HepG2 (cell line): ENCODE measurements around the gene HPS1. TPM values are rescaled to one million over a fixed set of nuclear protein-coding genes. Genes with fewer than 3 reads are reported as not detected.

Experiments used
- ATAC-seq: fragments of 200-7000 bp; cut with Tn5 transposase; 3 replicates; pipeline ENCODE4 v1.9.1; 2020; ENCODE audit warnings: mild to moderate bottlenecking, moderate library complexity
- BruUV-seq: library from RNA; stranded (reverse); fragments of 400-500 nt; replicated peaks from 2 replicates; lab custom pipeline; 2021; lab: Mats Ljungman, UMichigan
- CTCF ChIA-PET: fragments of 300-600 bp; formaldehyde crosslinking; extraction: SDS; loops from one replicate; lab custom pipeline; 2021; ENCODE audit warnings: low total read pairs, inconsistent platforms, low intra/inter-chr PET ratio; lab: Yijun Ruan, JAX
- POLR2A ChIA-PET: fragments of 350-600 bp; sonication (Branson Sonifier 250); formaldehyde crosslinking; loops from one replicate; lab custom pipeline; 2020; ENCODE audit warnings: antibody characterized with exemption, inconsistent platforms; lab: Yijun Ruan, JAX
- DNase-seq: peaks from one replicate; pipeline ENCODE4 v3.0.0-alpha.2; 2015; ENCODE audit warnings: low spot score
- FAIRE-seq: peaks from 3 replicates; lab custom pipeline; 2011; peaks lifted over from hg19 to GRCh38; lab: Jason Lieb, UNC
- H2AFZ ChIP-seq: one replicate; pipeline ENCODE4 v1.6.1; 2011; ENCODE audit warnings: low read length, inconsistent platforms
- H3K27ac ChIP-seq: fragments of 300-600 bp; 3 replicates; pipeline ENCODE4 v1.8.0; 2011; ENCODE audit warnings: mixed run types, mild to moderate bottlenecking, mixed read lengths, low read length, inconsistent platforms; ENCODE audit not compliant: insufficient read depth; ENCODE audit errors: extremely low read length
- H3K27me3 ChIP-seq, 2 experiments: fragments of 200-600 bp in 1 of 2; 2 replicates in 1 of 2; 3 replicates in 1 of 2; pipeline versions ENCODE4 v1.6.0 to v1.8.0; 2011; ENCODE audit warnings: low read length in 2 of 2, mild to moderate bottlenecking in 2 of 2, moderate library complexity in 2 of 2, inconsistent platforms in 1 of 2; ENCODE audit not compliant: insufficient read depth in 2 of 2, control insufficient read depth in 1 of 2
- H3K36me3 ChIP-seq, 2 experiments: fragments of 200-600 bp in 1 of 2; replicated peaks in 1 of 2; 2 replicates in 1 of 2; 3 replicates in 1 of 2; pipeline versions ENCODE4 v1.5.1 to v1.8.0; 2011; ENCODE audit warnings: low read length in 2 of 2, inconsistent platforms in 1 of 2; ENCODE audit not compliant: insufficient read depth in 2 of 2, control insufficient read depth in 1 of 2
- H3K4me1 ChIP-seq: 2 replicates; pipeline ENCODE4 v1.5.1; 2012; ENCODE audit warnings: low read length, inconsistent platforms; ENCODE audit not compliant: insufficient read depth
- H3K4me2 ChIP-seq: 2 replicates; pipeline ENCODE4 v1.6.0; 2011; ENCODE audit warnings: low read depth, low read length, inconsistent platforms
- H3K4me3 ChIP-seq, 3 experiments: fragments of 200-600 bp in 1 of 3; sonication (generic), shearing (Covaris generic) in 1 of 3; replicated peaks in 1 of 3; 2 replicates each; pipeline ENCODE4 v1.5.1; 2011 to 2016; ENCODE audit warnings: low read length in 3 of 3, inconsistent platforms in 2 of 3, low read depth in 2 of 3, mild to moderate bottlenecking in 2 of 3, control low read depth in 1 of 3, mixed read lengths in 1 of 3; ENCODE audit not compliant: insufficient read depth in 1 of 3
- H3K79me2 ChIP-seq: one replicate; pipeline ENCODE4 v1.6.1; 2011; ENCODE audit warnings: low read length, inconsistent platforms; ENCODE audit not compliant: insufficient read depth
- H3K9ac ChIP-seq: 2 replicates; pipeline ENCODE4 v1.6.0; 2011; ENCODE audit warnings: mild to moderate bottlenecking, low read depth, low read length, inconsistent platforms; ENCODE audit not compliant: insufficient read depth
- H3K9me3 ChIP-seq: 2 replicates; pipeline ENCODE4 v1.5.1; 2012; ENCODE audit warnings: mild to moderate bottlenecking, low read length
- H4K20me1 ChIP-seq: 2 replicates; pipeline ENCODE4 v1.6.0; 2011; ENCODE audit warnings: inconsistent platforms, mild to moderate bottlenecking, low read length, moderate library complexity; ENCODE audit not compliant: insufficient read depth
- BHLHE40 ChIP-seq: IDR thresholded peaks from 2 replicates; pipeline ENCODE4 v1.6.1; 2011; ENCODE audit warnings: low read length, improper control_type of control experiment
- EP300 ChIP-seq, 3 experiments: sonication (generic) in 1 of 3; formaldehyde crosslinking in 1 of 3; IDR thresholded peaks; 2 replicates each; pipeline versions ENCODE4 v1.5.1 to v1.6.1; 2011 to 2020; ENCODE audit warnings: low read depth in 2 of 3, low read length in 2 of 3, borderline replicate concordance in 1 of 3, improper control_type of control experiment in 1 of 3, mild to moderate bottlenecking in 1 of 3, missing genetic modification reagents in 1 of 3, moderate library complexity in 1 of 3
- RFXANK ChIP-seq: IDR thresholded peaks from 2 replicates; pipeline ENCODE4 v1.6.1; 2016
- ZBTB37 ChIP-seq: sonication (generic); formaldehyde crosslinking; IDR thresholded peaks from 2 replicates; pipeline ENCODE4 v1.4.0; 2020; ENCODE audit warnings: mild to moderate bottlenecking, missing genetic modification reagents
- WGBS: methylation state at CpG from one replicate; pipeline ENCODE4 v1.1.6; 2017; ENCODE audit warnings: low lambda C conversion rate; 5-methylcytosine and 5-hydroxymethylcytosine counted together
- in situ Hi-C: cut with HindIII; loops from 2 replicates; pipeline ENCODE4 v1.10.0; 2017; ENCODE audit warnings: low pct_unique_long_range_greater_than_20kb; ENCODE audit not compliant: extremely low pct_ligation_motif_present
- intact Hi-C: fragments of 100-400 bp; cut with micrococcal nuclease; formaldehyde crosslinking; loops from one replicate; pipeline ENCODE4 v1.10.0; 2022; ENCODE audit not compliant: unreplicated experiment
- polyA plus RNA-seq, 8 experiments: library from polyadenylated mRNA; depleted of rRNA in 3 of 8; stranded (reverse) in 7 of 8; unstranded in 1 of 8; fragments of >200 nt; fragmentation: Illumina TruSeq in 4 of 8; extraction: Trizol in 4 of 8; gene quantifications; 2 replicates each; pipeline versions ENCODE4 v1.2.1 to v1.2.3, GENCODE V29; 2011 to 2016; ENCODE audit warnings: low read depth in 4 of 8, missing spikeins in 1 of 8, mixed read lengths in 1 of 8; ENCODE audit not compliant: insufficient read depth in 1 of 8
- total RNA-seq, 5 experiments: library from RNA; depleted of rRNA; stranded (reverse); fragments of >200 nt; fragmentation: Illumina TruSeq; extraction: Trizol; gene quantifications; 2 replicates each; pipeline ENCODE4 v1.2.3, GENCODE V29; 2016; ENCODE audit warnings: low read depth in 1 of 5

Gene HPS1
- total and polyA plus RNA-seq, 2 of the 13 experiments (the other 11 are each of a cell fraction or from before 2014, with no cell fraction given) = 24.6 to 25.8 TPM

GRCh38 chr10:98458809-98459784, 12.4 kb upstream of the HPS1 start (continued):
- no peak for TF ChIP-seq EP300 (IDR thresholded peaks at IDR 0.05; ENCODE audit: low read depth in 2 of 2, low read length in 2 of 2)
- TF ChIP-seq EP300 (CRISPR knock-in tag; IDR thresholded peaks at IDR 0.05; ENCODE audit: borderline replicate concordance) = no peak
- no peak for TF ChIP-seq BHLHE40

- Histone ChIP-seq H3K4me2 (no peak overlapping the region), H2AFZ (no peak overlapping the region), H4K20me1 (no peaks in the 10 kb centered on the region), H3K27ac (no peak overlapping the region), H3K79me2 (no peaks in the 10 kb centered on the region), H3K36me3 (no peaks in the 10 kb centered on the region), H3K4me1 (peaks cover 27% of the 10 kb centered on the region), H3K27me3 (peaks cover 0 to 1% of the 10 kb centered on the region in 2 experiments; a peak in 2 of 5 replicates), H3K4me3 (no peak overlapping the region), H3K9ac (no peak overlapping the region), H3K9me3 (no peaks in the 10 kb centered on the region)
- POLR2A ChIA-PET = no interaction called here
- DNase-seq = no peak
- in situ Hi-C loops (loop anchor here (25.0 kb wide), 1 partner anchor 580 kb away; no protein-coding TSS in a partner anchor), intact Hi-C loops (no loop called here)
- TF ChIP-seq RFXANK (CRISPR knock-in tag) (no peak), ZBTB37 (CRISPR knock-in tag) (no peak)
- BruUV-seq = no TSS peak
- 32% methylated on average over 6 of the region's 8 CpGs for WGBS
- no peak for ATAC-seq
- CTCF ChIA-PET = no interaction called here
- FAIRE-seq = no peak
Measured at GRCh38 chr10:98457721-98458120, 11.0 kb upstream of the HPS1 start.
